GM18909 (cell line): Measurements from ENCODE around the gene SLC12A6.

Experiments
- ATAC-seq: cut with Tn5 transposase; IDR thresholded peaks from one replicate; pipeline ENCODE4 v1.9.1; 2021; ENCODE audit warnings: mild to moderate bottlenecking; ENCODE audit not compliant: unreplicated experiment, poor library complexity

The SLC12A6 gene

DNA sequence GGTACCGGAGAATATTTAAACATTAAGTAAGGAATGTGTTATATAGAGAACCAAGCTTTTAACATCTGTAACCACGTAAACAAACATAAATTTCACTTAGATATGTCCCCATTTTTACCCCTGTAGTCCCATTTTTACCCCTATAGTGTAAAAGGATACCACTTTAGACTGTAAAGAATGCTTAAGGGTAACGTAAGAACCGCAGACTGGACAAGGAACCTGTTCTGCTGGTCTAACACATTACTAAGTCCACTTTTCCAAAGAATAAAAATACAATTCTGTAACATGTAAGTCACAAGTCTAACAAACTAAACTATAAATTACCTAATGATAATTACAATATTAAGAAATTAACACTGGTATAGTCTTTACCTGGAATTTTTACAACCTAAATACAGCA is 2.9 kb downstream of the SLC12A6 start:
- no peak for ATAC-seq

DNA sequence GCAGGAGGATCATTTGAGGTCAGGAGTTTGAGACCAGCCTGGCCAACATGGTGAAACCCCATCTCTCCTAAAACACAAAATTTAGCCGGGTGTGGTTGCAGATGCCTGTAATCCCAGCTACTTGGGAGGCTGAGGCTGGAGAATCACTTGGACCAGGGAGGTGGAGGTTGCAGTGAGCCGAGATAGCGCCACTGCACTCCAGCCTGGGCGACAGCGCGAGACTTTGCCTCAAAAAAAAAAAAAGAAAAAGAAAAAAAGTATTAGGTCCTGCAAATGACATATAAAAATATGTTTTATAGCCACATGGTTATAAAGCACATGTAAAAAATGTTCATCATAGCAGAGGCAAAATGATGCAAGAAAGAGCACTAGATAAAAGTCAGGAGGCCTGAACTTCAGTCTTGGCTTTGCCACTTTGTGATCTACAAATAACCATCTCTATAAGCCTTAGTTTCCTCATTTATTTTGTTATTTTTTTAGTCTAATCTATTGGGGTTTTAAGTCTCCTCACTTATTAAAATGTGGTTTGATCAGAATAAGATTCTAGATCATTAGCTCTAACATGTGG is 4.9 kb downstream of the SLC12A6 start:
- no peak for ATAC-seq

DNA sequence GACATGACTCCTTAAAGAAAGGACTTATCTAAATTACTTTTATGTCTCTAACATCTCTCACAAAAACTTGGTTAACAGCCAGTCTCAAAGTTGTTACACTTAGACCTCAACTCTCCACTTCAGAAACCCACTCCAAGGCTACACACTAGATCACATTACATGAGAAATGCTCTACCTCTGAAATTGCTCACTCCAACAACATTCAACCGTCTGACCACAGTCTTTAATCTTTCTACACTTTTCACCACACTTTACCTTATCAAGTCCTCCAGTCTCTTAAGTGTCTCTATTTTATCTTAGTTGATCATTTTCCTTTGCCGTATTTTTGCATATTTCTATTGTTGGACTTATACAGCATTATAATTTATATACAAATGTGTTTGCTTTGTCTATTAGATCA is 5.8 kb downstream of the SLC12A6 start:
- no peak for ATAC-seq

DNA sequence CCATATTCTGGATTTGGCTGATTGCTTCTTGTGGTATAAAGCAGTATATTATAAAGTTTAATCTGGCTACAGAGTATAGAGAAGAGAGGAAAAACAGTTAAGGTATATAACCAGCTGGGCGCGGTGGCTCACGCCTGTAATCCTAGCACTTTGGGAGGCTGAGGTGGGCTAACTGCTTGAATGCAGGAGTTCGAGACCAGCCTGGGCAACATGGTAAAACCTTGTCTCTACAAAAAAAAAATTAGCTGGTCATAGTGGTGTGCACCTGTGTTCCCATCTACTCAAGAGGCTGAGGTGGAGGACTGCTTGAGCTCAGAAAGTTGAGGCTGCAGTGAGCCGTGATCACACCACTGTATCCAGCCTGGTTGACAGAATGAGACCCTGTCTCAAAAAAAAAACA is 7.3 kb downstream of the SLC12A6 start:
- no peak for ATAC-seq

DNA sequence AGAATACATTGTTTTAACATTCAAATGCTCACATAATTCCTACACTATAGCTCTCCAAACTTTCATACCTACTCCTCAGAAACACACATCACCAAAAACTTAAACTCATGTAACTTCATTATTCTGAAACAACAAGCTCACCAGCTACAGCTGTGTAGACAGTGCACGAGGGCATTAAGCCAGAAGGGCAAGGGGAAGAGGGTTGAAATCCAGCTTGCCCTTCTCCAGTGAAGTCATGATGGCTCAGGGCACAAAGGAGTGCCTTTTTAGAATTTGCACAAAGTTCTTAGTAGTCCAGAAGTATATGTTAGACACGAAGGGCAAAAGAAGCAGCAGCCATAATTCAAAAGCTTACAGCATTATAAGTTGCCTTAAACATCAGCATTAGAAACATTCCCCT is 8.6 kb downstream of the SLC12A6 start:
- no peak for ATAC-seq

DNA sequence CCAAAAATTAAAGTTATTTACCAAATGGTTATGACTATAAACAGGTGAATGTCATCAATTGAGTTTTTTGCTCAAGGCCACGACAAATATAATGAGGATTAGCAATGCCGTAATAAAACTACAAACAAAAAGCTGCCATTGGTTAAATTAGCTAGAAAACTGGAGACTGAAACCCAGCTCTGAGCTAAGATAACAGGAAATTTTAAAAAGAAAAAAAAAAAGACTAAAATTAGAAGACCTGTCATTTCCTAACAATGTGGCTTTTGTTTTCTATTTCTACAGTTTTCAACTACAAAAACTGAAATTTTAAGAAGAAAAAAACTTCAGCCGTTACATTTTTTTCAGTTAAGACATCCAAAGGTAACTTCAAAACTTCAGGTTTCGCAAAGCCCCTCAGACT is 9.7 kb downstream of the SLC12A6 start:
- ATAC-seq: no peak

DNA sequence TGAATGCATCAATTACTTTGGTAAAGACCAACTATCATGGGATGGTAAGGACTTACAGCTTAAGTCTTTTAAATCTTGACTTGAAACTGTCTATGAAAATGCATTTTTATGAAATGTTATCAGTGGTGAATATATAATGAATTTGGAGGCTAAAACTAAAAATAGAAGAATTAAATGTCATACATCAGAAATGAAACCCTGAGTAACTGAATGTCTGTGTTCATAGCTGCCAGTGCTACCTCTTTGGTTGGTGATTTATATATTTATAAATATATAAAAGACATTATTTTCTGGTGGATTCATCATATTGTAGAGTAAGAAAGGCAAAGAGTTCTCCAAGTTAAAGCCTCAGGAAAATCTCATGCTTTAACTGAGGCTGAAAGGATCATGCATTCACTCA is 12.2 kb downstream of the SLC12A6 start:
- no peak for ATAC-seq

DNA sequence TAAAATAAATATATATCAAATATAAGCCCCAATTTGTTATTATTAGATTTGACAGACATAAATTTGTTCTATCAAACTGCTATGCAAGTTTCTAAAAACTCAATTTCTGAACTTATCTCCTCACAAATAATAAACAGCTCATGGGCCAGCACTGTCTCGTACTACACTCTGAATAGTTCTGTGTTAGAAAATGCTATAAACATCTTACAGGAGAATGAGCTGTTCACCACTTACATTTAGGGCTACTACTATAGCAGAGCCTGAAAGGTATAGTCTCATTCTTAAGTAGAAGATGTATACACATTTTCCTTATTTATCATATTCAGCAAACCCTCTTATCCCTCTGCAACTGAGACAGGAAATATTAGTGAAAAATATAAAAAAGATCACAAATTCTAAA is 12.6 kb downstream of the SLC12A6 start:
- ATAC-seq: no peak

DNA sequence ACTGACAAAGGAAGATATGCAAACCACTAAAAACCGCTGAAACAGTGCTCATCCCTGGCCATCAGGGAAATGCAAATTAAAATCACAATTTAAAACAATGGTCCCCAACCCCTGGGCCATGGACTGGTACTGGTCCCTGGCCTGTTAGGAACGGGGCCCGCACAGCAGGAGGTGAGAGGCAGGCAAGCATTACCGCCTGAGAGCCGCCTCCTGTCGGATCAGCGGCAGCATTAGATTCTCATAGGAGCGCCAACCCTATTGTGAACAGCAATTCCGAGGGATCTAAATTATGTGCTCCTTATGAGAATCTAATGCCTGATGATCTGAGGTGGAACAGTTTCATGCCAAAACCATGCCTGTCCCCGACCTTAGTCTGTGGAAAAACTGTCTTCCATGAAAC is 14.4 kb downstream of the SLC12A6 start:
- no peak for ATAC-seq

DNA sequence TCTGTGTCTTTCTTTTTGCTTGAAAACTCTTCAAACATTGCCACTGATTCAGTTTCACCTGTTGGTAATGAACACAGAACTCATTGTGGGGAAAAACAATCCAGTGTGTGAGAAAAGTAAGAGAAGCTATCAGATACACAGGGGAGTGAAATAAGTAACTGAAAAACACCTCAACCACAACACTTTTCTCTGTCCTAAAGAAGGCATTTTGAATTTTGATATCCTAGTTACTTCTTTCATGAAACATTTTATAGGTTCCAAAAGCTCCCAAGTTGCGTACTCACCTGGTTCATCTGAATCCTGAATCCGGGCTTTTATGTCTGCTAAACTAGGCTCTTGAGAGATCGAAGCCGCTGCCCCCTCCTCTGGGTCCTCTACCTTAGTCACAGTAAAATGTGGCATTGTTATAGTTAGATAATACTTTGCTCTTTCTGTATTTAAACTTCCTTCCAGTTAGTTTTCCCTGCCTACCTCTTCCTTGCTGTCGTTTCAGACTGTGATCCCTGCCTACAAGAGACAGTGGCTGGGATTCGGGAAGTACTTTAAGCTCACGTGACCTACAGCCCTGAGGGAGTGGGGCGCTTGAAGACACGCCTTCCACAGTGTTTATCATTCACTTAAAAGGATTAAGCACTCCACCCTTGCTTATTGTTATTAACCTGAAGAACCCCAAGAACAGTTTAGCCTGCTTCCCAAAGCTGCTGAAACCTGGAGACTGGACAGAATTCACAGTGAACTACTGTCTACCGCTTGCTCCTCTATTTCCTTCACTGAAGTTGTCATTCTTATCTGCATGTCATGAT is 19.1 kb downstream of the SLC12A6 start:
- peak; percentile 75 for ATAC-seq

DNA sequence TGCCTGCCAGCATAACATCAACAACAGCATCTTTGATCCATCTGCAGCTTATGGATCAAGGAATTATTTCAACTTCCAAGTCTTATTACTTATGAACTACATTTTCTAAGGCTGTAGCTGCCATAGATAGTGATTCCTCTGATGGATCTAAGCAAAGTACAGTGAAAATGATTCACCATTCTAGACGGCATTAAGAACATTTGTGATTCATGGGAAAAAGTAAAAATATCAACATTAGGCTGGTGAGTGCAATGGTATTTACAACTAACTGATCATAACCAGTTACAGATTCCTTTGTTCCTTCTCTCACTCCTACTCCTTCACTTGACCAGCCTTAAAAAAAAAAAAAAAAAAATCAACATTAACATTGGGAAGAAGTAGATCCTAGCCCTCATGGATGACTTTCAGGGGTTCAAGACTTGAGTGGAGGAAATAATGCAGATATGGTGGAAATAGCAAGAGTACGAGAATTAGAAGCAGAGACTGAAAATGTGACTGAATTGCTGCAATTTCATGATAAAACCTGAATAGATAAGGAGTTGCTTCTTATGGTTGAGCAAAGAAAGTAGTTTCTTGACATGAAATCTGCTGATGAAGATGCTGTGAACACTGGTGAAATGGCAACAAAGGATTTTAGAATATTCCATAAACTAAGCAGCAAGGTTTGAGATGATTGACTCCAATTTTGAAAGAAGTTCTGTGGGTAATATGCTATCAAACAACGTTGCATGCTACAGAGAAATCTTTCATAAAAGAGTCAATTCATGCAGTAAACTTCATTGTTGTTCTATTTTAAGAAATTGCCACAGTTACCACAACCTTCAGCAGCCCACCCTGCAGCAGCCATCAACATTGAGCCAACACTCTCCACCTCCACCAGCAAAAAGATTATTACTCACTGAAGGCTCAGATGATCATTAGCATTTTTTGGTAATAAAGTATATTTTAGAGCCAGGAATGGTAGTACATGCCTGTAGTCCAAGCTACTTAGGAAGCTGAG is 22.8 kb downstream of the SLC12A6 start:
- no peak for ATAC-seq

DNA sequence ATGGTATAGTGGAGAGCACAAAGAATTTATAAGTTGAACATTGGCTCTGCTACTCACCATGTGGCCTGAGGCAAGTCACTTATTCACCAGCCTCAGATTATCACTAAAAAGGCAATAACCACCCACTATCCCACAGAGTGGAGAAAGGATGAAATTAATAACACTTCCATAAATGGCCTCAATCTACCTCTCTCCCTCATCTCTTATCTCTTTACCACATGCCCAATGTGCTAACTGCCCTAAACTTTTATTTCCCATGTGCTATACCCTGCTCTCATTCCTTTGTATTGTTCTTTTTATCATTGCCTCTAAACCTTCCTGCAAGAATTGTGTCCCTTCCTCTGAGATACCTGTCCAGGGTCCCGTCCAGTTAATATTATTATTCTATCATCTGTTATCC is 26.0 kb downstream of the SLC12A6 start:
- ATAC-seq: no peak

DNA sequence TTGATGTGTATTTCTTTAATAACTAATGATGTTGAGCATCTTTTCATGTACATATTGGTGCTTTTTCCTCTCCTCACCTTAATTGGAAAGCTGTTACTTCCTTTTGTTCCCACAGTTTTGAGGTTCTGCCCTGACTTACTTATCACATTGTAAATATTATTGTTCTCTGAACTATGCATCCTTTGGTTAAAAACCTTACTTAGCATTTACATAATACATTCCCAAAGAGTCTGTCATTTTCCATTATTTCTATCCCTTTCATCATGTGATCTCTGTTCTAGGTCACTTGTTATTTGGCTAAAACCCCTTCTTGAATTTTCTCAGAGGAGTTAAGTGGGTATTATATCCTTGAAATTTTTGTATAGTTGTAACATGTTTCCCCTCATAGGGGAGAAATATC is 33.0 kb downstream of the SLC12A6 start:
- ATAC-seq: no peak

DNA sequence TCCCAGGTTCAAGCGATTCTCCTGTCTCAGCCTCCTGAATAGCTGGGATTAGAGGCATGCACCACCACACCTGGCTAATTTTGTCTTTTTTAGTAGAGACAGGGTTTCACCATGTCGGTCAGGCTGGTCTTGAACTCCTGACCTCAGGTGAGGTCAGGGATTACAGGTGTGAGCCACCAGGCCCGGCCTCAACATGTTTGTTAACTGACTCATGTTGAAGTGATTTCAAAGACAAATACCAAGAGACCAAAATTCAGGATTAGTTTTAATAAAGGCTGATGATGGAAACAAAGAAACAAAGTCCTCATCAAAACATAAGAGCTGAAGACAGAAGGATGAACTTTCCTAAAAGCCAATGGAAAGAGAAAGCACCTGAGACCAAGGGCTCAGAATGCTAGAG is 36.5 kb downstream of the SLC12A6 start:
- ATAC-seq: no peak

DNA sequence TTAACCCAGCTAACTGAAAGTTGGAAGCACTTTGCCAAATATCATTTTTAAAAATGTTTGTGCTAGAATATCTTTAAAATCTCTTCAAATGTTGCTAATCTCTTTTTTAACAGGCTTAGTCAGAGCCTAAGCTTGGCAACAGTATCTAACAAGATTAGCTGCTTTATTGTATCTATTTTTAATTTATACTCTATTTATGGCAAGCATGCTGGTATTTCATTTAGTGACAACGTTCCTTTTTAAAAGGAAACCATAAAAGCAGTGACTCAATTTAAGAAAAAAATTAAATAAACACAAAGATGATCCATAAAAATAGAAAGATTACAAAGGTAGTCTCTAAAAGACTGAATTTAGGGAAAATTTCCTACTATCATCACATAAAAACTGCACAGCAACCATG is 40.5 kb downstream of the SLC12A6 start:
- no peak for ATAC-seq

DNA sequence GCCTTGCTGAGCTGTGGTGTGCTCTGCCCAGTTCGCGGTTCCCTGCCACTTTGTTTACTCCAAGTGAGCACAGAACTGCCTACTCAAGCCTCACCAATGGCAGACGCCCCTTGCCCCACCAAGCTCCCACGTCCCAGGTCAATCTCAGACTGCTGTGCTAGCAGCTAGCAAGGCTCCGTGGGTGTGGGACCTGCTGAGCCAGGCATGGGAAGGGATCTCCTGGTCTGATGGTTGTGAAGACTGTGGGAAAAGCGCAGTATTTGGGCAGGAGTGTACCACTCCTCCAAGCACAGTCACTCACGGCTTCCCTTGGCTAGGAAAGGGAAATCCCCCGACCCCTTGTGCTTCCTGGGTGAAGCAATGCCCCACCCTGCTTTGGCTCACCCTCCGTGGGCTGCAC is 45.0 kb downstream of the SLC12A6 start:
- ATAC-seq: no peak

DNA sequence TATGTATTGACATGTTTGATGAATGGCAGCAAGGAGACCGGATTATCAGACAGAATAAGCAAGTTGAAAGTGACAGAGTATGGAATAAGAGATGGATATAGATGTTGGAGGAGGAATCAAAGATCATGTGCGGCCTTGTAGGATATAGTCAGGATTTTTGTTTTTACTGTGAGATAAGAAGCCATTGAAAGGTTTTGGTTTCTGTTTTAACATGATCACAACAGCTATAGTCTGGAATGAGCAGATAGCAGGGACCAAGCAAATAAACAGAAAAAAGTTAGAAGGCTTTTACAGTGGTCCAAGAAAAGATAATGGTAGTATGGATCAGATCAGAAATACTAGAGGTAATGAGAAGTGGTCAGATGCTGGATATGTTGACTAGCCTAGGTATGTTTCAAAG is 52.6 kb downstream of the SLC12A6 start:
- ATAC-seq: no peak

DNA sequence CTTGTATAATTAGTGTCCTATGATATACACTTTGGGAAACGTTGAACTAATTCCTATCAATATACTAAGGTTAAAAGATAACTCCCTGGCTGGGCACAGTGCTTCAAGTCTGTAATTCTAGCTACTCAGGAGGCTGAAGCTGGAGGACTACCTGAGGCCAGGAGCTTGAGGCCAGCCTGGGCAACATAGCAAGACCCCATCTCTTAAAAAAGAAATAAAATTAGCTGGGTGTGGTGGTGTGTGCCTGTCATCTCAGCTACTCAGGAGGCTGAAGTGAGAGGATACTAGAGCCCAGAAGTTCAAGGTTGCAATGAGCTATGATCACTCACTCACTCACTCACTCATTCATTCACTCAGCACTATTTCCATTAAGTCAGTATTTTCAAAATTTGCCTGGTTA is 55.2 kb downstream of the SLC12A6 start:
- no peak for ATAC-seq

DNA sequence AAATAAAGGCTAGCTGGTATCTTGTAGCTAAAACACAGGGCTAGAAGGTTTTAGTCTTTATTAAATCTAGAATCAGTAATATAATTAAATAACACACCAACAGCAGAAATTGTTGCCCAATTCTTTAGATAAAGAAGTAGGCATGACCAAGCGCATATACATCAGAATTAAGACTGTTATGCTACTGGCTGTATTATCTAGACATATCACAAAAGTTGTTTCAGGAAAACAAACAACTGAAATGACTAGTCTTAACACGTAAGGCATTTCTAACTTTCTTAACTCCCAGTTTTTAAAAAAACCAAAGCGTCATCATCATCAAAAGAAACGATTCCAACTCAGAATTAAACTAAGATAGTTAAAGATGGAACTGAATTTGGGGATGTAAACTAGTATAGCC is 57.4 kb downstream of the SLC12A6 start:
- ATAC-seq: no peak

DNA sequence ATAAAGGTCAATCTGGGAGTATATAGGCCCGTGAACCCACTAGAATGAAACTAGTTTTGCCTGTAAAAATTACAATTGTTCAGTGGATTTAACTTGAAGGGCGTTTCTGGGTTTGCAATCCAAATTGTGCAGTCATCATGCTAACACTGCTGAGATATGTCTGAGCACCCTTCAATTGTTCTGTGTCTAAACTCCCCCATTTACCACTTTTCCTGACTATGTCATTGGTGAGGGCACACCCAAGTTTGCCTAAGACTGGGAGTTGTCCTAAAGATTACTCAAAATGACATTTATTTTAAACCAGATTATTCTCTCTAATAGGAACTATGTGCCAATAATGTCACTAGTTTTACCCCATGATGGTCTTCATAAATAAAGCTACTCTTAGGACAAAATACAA is 58.2 kb downstream of the SLC12A6 start:
- no peak for ATAC-seq

DNA sequence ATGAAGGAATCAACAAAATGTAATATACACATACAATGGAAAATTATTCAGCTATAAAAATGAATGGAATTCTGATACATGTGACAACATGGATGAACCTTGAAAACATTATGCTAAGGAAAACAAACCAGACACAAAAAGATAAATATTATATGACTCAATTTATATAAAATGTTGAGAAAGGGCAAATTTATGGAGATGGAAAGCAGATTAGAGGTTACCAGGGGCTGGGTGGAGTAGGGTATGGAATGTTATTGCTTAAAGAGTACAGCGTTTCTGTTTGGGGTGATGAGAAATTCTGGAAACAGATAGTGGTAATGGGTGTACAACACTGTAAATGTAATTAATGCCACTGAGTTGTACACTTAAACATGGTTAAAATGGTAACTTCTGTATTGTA is 61.9 kb downstream of the SLC12A6 start:
- no peak for ATAC-seq
